Coronary artery (tissue), 2 donors: ENCODE results near the gene NANOG.
"Not testable (repeated sequence)": the region's sequence is repeated elsewhere in the genome, so short reads cannot be mapped to it uniquely, and the experiment has no call there.

Source experiments
- DNase-seq: peaks from one replicate; pipeline ENCODE4 v3.0.0-alpha.2; 2017; ENCODE audit warnings: low spot score
- H3K27ac ChIP-seq, 2 donors: fragments of 200-600 bp; sonication (generic); one replicate each; pipeline ENCODE4 v1.5.1; 2016 to 2019
- H3K4me3 ChIP-seq: fragments of 200-600 bp; sonication (generic); 2 replicates; pipeline ENCODE4 v1.5.1; 2016; ENCODE audit warnings: mild to moderate bottlenecking, moderate library complexity
- TF ChIP-seq, protein P1 (sequence below): fragments of 200-600 bp; sonication (generic); IDR thresholded peaks from one replicate; pipeline ENCODE4 v1.5.1; 2019; ENCODE audit warnings: antibody characterized with exemption

The NANOG gene

DNA sequence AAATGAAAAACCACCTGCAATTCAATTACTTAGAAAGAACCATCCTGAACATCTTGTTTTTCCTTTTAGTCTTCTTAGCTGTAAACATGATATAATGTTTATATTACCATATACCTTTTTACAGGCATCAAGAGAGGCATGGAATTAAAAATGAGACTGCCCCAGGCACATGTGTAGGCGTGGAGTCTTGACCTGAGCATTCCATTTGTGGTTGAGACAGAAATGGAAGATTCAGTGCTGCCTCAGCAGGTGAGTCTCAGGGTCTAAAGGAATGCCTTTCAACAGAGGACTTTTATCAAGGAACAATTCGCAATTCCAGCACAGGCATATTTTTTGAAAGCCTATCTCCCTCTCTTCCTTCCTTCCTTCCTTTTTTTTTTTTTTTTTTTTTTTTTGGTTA is 32.2 kb upstream of the NANOG start:
- H3K4me3 ChIP-seq, result no peak overlapping the region
- DNase-seq, result no peak
- TF ChIP-seq, protein P1, sequence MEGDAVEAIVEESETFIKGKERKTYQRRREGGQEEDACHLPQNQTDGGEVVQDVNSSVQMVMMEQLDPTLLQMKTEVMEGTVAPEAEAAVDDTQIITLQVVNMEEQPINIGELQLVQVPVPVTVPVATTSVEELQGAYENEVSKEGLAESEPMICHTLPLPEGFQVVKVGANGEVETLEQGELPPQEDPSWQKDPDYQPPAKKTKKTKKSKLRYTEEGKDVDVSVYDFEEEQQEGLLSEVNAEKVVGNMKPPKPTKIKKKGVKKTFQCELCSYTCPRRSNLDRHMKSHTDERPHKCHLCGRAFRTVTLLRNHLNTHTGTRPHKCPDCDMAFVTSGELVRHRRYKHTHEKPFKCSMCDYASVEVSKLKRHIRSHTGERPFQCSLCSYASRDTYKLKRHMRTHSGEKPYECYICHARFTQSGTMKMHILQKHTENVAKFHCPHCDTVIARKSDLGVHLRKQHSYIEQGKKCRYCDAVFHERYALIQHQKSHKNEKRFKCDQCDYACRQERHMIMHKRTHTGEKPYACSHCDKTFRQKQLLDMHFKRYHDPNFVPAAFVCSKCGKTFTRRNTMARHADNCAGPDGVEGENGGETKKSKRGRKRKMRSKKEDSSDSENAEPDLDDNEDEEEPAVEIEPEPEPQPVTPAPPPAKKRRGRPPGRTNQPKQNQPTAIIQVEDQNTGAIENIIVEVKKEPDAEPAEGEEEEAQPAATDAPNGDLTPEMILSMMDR, result no peak
- H3K27ac ChIP-seq, result no peak overlapping the region

DNA sequence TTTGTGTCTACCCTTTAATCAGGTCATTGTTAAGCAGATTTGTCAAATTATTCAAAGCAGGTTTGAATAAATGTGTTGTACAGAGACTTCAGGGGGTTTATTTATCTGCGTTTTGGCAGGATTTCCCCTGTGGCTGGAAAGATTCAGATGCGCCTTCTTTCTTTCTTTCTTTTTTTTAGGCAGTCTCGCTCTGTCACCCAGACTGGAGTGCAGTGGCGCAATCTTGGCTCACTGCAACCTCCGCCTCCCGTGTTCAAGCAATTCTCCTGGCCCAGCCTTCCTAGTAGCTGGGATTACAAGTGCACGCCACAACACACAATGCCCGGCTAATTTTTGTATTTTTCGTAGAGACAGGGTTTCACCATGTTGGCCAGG is 30.4 kb upstream of the NANOG start:
- TF ChIP-seq, protein P1, result no peak
- H3K27ac ChIP-seq, result no peak overlapping the region
- H3K4me3 ChIP-seq, result no peak overlapping the region
- no peak for DNase-seq

DNA sequence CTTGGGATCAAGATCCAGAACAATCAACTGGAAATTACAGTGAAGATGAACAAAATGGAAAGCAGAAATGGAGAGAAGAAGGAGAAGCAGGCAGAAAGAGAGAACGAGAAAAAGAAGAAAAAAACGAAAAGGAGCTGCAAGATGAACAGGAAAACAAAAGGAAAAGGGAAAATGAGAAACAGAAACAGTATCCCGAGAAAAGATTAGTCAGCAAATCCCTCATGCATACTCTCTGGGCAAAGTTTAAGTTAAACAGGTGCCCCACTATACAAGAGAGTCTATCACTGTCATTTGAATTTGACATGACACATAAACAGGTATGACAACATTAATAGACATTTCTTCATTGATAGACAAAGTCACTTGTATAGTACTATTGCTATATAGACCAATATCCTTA is 19.2 kb upstream of the NANOG start:
- Histone ChIP-seq H3K27ac (no peak overlapping the region), H3K4me3 (no peak overlapping the region)
- TF ChIP-seq, protein P1, result no peak
- DNase-seq, result no peak

DNA sequence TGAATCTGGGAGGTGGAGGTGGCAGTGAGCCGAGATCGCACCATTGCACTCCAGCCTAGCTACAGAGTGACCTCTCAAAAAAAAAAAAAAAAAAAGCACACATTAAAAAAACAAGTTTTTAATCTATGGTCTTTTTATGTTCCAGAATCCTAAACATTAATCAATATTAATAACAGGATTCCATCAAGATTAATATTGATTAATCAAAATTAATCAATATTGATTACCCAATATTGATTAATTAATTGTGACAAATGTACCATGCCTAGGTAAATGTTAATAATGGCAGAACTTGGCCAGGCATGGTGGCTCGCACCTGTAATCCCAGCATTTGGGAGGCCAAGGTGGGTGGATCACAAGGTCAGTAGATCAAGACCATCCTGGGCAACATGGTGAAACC is 7.9 kb upstream of the NANOG start:
- DNase-seq, result no peak
- no peak overlapping the region for H3K27ac ChIP-seq
- TF ChIP-seq, protein P1, result no peak

DNA sequence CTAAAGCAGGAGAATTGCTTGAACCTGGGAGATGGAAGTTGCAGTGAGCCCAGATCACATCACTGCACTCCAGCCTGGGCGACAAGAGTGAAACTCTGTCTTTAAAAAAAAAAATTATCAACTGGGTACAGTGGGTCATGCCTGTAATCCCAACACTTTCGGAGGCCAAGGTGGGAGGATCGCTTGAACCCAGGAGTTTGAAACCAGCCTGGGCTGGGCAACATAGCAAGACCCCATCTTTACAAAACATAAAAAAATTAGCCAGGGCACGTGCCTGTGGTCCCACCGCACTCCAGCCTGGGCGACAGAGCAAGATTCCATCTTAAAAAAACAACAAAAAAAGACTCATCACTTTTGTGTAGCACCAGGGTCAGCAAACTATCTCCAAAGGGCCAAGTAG is 7.1 kb upstream of the NANOG start:
- Histone ChIP-seq H3K4me3 (no peak overlapping the region), H3K27ac (no peak overlapping the region)
- TF ChIP-seq, protein P1, result no peak
- DNase-seq, result no peak

More for the DNA sequence above, 7.9 kb upstream of the NANOG start:
- no peak overlapping the region for H3K4me3 ChIP-seq

DNA sequence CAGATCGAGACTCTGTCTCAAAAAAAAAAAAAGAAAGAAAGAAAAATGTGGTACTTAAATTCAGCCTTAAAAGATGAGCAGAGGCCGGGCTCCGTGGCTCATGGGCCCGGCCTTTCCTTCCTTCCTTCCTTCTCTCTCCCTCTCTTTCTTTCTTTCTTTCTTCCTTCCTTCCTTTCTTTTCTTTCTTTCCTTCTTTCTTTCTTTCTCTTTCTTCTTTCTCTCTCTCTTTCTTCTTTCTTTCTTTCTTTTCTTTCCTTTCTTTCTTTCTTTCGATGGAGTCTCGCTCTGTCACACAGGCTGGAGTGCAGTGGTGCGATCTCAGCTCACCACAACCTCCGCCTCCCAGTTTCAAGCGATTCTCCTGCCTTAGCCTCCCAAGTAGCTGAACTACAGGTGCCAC is 5.8 kb upstream of the NANOG start:
- not testable (repeated sequence) for H3K4me3 ChIP-seq, H3K27ac ChIP-seq

DNA sequence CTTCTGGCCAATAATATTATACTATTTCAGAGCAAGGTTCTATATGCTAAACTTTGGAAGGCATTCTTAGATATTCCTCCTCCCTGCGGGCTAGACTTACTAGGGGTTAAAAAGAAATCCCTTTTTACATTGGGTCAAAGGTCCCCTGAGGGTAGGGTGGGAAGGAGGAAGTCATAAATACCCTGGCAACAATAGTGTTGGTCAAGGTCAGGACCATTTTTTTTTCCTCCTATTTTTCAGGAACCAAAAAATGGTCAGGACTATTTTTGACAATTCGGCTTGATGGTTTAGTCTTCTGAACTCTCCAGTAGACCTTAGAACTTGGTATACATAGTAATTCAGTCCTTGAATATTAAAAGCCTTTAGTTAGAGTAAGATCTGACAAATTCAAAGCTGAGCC is 4.5 kb upstream of the NANOG start:
- DNase-seq, result no peak
- no peak overlapping the region for H3K27ac ChIP-seq
- H3K4me3 ChIP-seq, result no peak overlapping the region
- TF ChIP-seq, protein P1, result no peak

More for the DNA sequence above, 5.8 kb upstream of the NANOG start:
- not testable (repeated sequence) for DNase-seq
